Panc1 (cell line): ENCODE measurements around the gene CYSRT1. TPM values are rescaled to one million over a fixed set of nuclear protein-coding genes. Genes with fewer than 3 reads are reported as not detected.

Experiments
- ATAC-seq: fragments of 200-7000 bp; cut with Tn5 transposase; 2 replicates; pipeline ENCODE4 v1.9.1; 2020; ENCODE audit warnings: mild to moderate bottlenecking, moderate library complexity
- BruUV-seq: library from RNA; stranded (reverse); fragments of 400-500 nt; replicated peaks from 2 replicates; lab custom pipeline; 2021; lab: Mats Ljungman, UMichigan
- CTCF ChIA-PET: fragments of 300-600 bp; sonication (Branson Sonifier 250); formaldehyde crosslinking; loops from one replicate; lab custom pipeline; 2022; ENCODE audit warnings: antibody characterized with exemption; lab: Charles Lee
- POLR2A ChIA-PET: fragments of 300-600 bp; sonication (Branson Sonifier 250); formaldehyde crosslinking; loops from one replicate; lab custom pipeline; 2022; ENCODE audit warnings: antibody characterized with exemption; lab: Charles Lee
- DNase-seq: peaks from one replicate; pipeline ENCODE4 v3.0.0-alpha.2; 2010; ENCODE audit warnings: low read depth, low spot score
- H3K27ac ChIP-seq: 2 replicates; pipeline ENCODE4 v1.5.1; 2011; ENCODE audit warnings: mild to moderate bottlenecking, low read length, inconsistent platforms
- H3K27me3 ChIP-seq: fragments of 200-500 bp; sonication (Bioruptor generic); 2 replicates; pipeline ENCODE4 v1.6.0; 2014; ENCODE audit warnings: low read length, inconsistent platforms; ENCODE audit not compliant: control insufficient read depth, insufficient read depth
- H3K36me3 ChIP-seq: fragments of 200-500 bp; sonication (Bioruptor generic); 2 replicates; pipeline ENCODE4 v1.5.1; 2014; ENCODE audit warnings: inconsistent platforms, mild to moderate bottlenecking, low read length, moderate library complexity; ENCODE audit not compliant: control insufficient read depth, insufficient read depth
- H3K4me1 ChIP-seq: 2 replicates; pipeline ENCODE4 v1.5.1; 2011; ENCODE audit warnings: inconsistent platforms, mild to moderate bottlenecking, low read length, moderate library complexity; ENCODE audit not compliant: control insufficient read depth, insufficient read depth
- H3K4me3 ChIP-seq, 2 experiments: 2 replicates each; pipeline ENCODE4 v1.5.1; 2011 to 2012; ENCODE audit warnings: low read depth in 2 of 2, low read length in 2 of 2, mild to moderate bottlenecking in 2 of 2, inconsistent platforms in 1 of 2, moderate library complexity in 1 of 2
- H3K9me3 ChIP-seq: fragments of 200-500 bp; sonication (Bioruptor generic); 2 replicates; pipeline ENCODE4 v1.5.1; 2014; ENCODE audit warnings: low read depth, mild to moderate bottlenecking, inconsistent platforms, low read length, moderate library complexity; ENCODE audit not compliant: control insufficient read depth, insufficient read depth
- CTCF ChIP-seq: fragments of 450-650 bp; IDR thresholded peaks from 2 replicates; pipeline ENCODE4 v1.5.1; 2017; ENCODE audit warnings: mild to moderate bottlenecking
- POLR2AphosphoS5 ChIP-seq: IDR thresholded peaks from 2 replicates; pipeline ENCODE4 v1.6.1; 2012; ENCODE audit warnings: mild to moderate bottlenecking, low read depth, low read length, moderate library complexity
- REST ChIP-seq, 2 experiments: IDR thresholded peaks; 2 replicates each; pipeline ENCODE4 v1.6.1; 2011 to 2012; ENCODE audit warnings: low read depth in 2 of 2, control low read depth in 1 of 2, low read length in 1 of 2, mild to moderate bottlenecking in 1 of 2, moderate library complexity in 1 of 2; ENCODE audit not compliant: insufficient read depth in 1 of 2
- SIN3A ChIP-seq: IDR thresholded peaks from 2 replicates; pipeline ENCODE4 v1.6.1; 2012; ENCODE audit warnings: low read depth, mild to moderate bottlenecking, low read length, moderate library complexity, borderline replicate concordance; ENCODE audit not compliant: insufficient read depth
- TCF7L2 ChIP-seq: IDR thresholded peaks from 2 replicates; pipeline ENCODE4 v1.6.1; 2011; ENCODE audit warnings: mild to moderate bottlenecking, low read depth, low read length, inconsistent platforms
- in situ Hi-C: cut with HindIII; loops from 2 replicates; pipeline ENCODE4 v1.10.0; 2016; ENCODE audit warnings: low sequenced_read_pairs, low pct_unique_long_range_greater_than_20kb
- intact Hi-C: fragments of 100-400 bp; cut with micrococcal nuclease; formaldehyde crosslinking; loops from one replicate; pipeline ENCODE4 v1.10.0; 2022; ENCODE audit not compliant: unreplicated experiment
- total RNA-seq: library from RNA; stranded (reverse); gene quantifications from one replicate; pipeline ENCODE4 v1.2.1, GENCODE V29; 2021; ENCODE audit not compliant: unreplicated experiment

CYSRT1 gene
- total RNA-seq, 1 experiment from 2014 or later = 0.67 TPM

DNA sequence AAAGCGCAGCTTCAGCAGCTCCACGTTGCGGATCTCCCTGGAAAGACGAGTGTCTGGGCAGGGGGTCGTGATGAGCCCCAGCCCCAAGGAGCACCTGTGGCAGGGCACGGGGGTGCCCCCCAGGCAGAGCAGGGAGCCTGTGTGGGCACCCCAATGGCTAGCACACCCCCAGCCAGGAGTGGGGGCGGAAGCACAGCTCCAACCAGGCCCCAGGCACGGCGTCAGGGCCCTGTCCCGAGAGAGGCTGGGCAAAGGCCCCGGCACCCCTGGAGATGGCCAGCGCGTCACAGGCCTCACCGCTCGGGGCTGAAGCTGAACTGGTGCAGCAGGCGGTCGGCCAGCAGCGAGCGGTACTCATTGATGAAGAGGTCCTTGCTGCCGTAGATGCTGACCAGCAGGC lies 44.5 kb upstream of the CYSRT1 start:
- no peak overlapping the region for H3K27ac ChIP-seq
- no peak for TF ChIP-seq SIN3A
- no peak for TF ChIP-seq CTCF
- TF ChIP-seq REST (IDR thresholded peaks at IDR 0.05; ENCODE audit: insufficient read depth in 1 of 2, low read depth in 2 of 2, low read length in 1 of 2) = no peak
- no peak for TF ChIP-seq POLR2AphosphoS5
- BruUV-seq = no TSS peak
- intact Hi-C loops = no loop called here
- no peak overlapping the region for H3K4me3 ChIP-seq
- DNase-seq (no peak), ATAC-seq (no peak)
- H3K4me1 ChIP-seq = no peaks in the 10 kb centered on the region
- H3K9me3 ChIP-seq = no peaks in the 10 kb centered on the region
- no peaks in the 10 kb centered on the region for H3K27me3 ChIP-seq
- no peaks in the 10 kb centered on the region for H3K36me3 ChIP-seq
- in situ Hi-C loops = no loop called here
- ChIA-PET POLR2A (no interaction called here), CTCF (no interaction called here)

DNA sequence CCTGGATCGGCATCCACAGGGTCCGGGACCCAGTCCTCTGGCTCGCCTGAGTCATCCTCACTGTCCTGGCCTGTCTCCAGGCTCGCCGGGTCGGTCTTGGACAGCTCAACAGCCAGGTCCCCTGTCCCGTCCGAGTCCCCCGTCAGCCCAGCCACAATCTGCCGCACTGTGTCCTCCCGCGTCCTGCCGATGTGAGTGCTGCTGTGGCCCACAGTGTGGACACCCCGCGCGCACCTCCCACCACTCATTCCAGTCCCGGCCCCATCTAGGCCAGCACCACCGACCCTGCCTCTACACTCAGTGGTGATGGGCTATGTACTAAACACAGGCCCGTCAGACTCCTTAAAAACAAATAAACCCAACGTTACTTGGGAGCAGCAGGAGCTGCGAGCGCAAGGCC lies 43.3 kb upstream of the CYSRT1 start:
- Histone ChIP-seq H3K27me3 (no peaks in the 10 kb centered on the region), H3K27ac (no peak overlapping the region), H3K36me3 (no peaks in the 10 kb centered on the region), H3K4me3 (no peak overlapping the region), H3K4me1 (peaks cover 3% of the 10 kb centered on the region), H3K9me3 (no peaks in the 10 kb centered on the region)
- POLR2A ChIA-PET = no interaction called here
- CTCF ChIA-PET = interaction anchor here (0.8 kb wide), 1 partner anchor 14 kb away, joined by 4 read pairs; no protein-coding TSS in a partner anchor
- no peak for ATAC-seq
- no TSS peak for BruUV-seq
- DNase-seq = no peak
- in situ Hi-C loops (no loop called here), intact Hi-C loops (no loop called here)
- no peak for TF ChIP-seq TCF7L2

- ChIA-PET CTCF (no interaction called here), POLR2A (no interaction called here)
- no TSS peak for BruUV-seq
- Histone ChIP-seq H3K4me1 (peaks cover 11% of the 10 kb centered on the region), H3K9me3 (no peaks in the 10 kb centered on the region), H3K36me3 (no peaks in the 10 kb centered on the region; the same call in 1 of the 2 replicates), H3K27ac (no peak overlapping the region), H3K4me3 (no peak overlapping the region), H3K27me3 (no peaks in the 10 kb centered on the region)
- TF ChIP-seq POLR2AphosphoS5 = no peak
- no peak for TF ChIP-seq CTCF
- TF ChIP-seq REST (IDR thresholded peaks at IDR 0.05; ENCODE audit: insufficient read depth in 1 of 2, low read depth in 2 of 2, low read length in 1 of 2) = no peak
- TF ChIP-seq TCF7L2 = no peak
- TF ChIP-seq SIN3A = no peak
- in situ Hi-C loops = no loop called here
- DNase-seq = no peak
- no peak for ATAC-seq
- intact Hi-C loops = no loop called here
Measured at GRCh38 chr9:137182836-137183235, 42.1 kb upstream of the CYSRT1 start.
